ENCODE data around the gene CEP78. TPM values are rescaled to one million over a fixed set of nuclear protein-coding genes. Genes with fewer than 3 reads are reported as not detected.

Gene CEP78
- total RNA-seq, 2 donors from 2014 or later, result 52.8 to 71.6 TPM

GRCh38 chr9:78267889-78268288, 32.0 kb downstream of the CEP78 start:
- Mint-ChIP-seq H3K4me3 (no peak overlapping the region), H3K9me3 (no peaks in the 10 kb centered on the region), H3K27ac (no peak overlapping the region), H3K36me3 (ENCODE audit: low read depth) (peaks cover 44% of the 10 kb centered on the region), H3K27me3 (ENCODE audit: insufficient read depth) (no peaks in the 10 kb centered on the region), H3K4me1 (no peaks in the 10 kb centered on the region)
- H3K4me1 ChIP-seq (ENCODE audit: control insufficient read depth, insufficient read depth, low read length), result no peaks in the 10 kb centered on the region
- DNase-seq, result no peak
- H3K27ac ChIP-seq (ENCODE audit: low read depth, low read length), result no peak overlapping the region
- no peaks in the 10 kb centered on the region for H3K9me3 ChIP-seq (ENCODE audit: control insufficient read depth, low read length)
- H3K27me3 ChIP-seq (ENCODE audit: control insufficient read depth, insufficient read depth, low read length, poor library complexity, severe bottlenecking), result no peaks in the 10 kb centered on the region
- no peak overlapping the region for H3K9ac ChIP-seq (ENCODE audit: extremely low read depth, low read length, poor library complexity, severe bottlenecking)
- no peak for TF ChIP-seq CTCF (conservative IDR thresholded peaks at IDR 0.05)
- WGBS, 2 experiments (ENCODE audit: insufficient coverage in 1 of 2, insufficient read length in 1 of 2), result 93 to 94% methylated on average over 3 to 4 of the region's 4 CpGs
- no peak overlapping the region for H3K4me3 ChIP-seq (ENCODE audit: low read length)
- H3K36me3 ChIP-seq (ENCODE audit: control insufficient read depth, insufficient read depth, low read length), result peaks cover 87% of the 10 kb centered on the region

GRCh38 chr9:78269784-78270183, 33.9 kb downstream of the CEP78 start:
- Histone ChIP-seq H3K27ac (ENCODE audit: low read depth, low read length) (no peak overlapping the region), H3K9ac (ENCODE audit: extremely low read depth, low read length, poor library complexity, severe bottlenecking) (no peak overlapping the region), H3K36me3 (ENCODE audit: control insufficient read depth, insufficient read depth, low read length) (peaks cover 83% of the 10 kb centered on the region), H3K27me3 (ENCODE audit: control insufficient read depth, insufficient read depth, low read length, poor library complexity, severe bottlenecking) (no peaks in the 10 kb centered on the region), H3K9me3 (ENCODE audit: control insufficient read depth, low read length) (no peaks in the 10 kb centered on the region), H3K4me3 (ENCODE audit: low read length) (no peak overlapping the region), H3K4me1 (ENCODE audit: control insufficient read depth, insufficient read depth, low read length) (no peaks in the 10 kb centered on the region)
- no peak for DNase-seq
- no peak for TF ChIP-seq CTCF (conservative IDR thresholded peaks at IDR 0.05)
- H3K9me3 Mint-ChIP-seq, result no peaks in the 10 kb centered on the region
- no peak overlapping the region for H3K4me3 Mint-ChIP-seq
- peaks cover 49% of the 10 kb centered on the region for H3K36me3 Mint-ChIP-seq (ENCODE audit: low read depth)
- H3K27me3 Mint-ChIP-seq (ENCODE audit: insufficient read depth), result no peaks in the 10 kb centered on the region
- H3K4me1 Mint-ChIP-seq, result no peaks in the 10 kb centered on the region
- H3K27ac Mint-ChIP-seq, result no peak overlapping the region

- Histone ChIP-seq H3K4me3 (ENCODE audit: low read length) (no peak overlapping the region), H3K27ac (ENCODE audit: low read depth, low read length) (no peak overlapping the region), H3K9me3 (ENCODE audit: control insufficient read depth, low read length) (no peaks in the 10 kb centered on the region), H3K4me1 (ENCODE audit: control insufficient read depth, insufficient read depth, low read length) (no peaks in the 10 kb centered on the region), H3K9ac (ENCODE audit: extremely low read depth, low read length, poor library complexity, severe bottlenecking) (no peak overlapping the region), H3K27me3 (ENCODE audit: control insufficient read depth, insufficient read depth, low read length, poor library complexity, severe bottlenecking) (peaks cover 15% of the 10 kb centered on the region), H3K36me3 (ENCODE audit: control insufficient read depth, insufficient read depth, low read length) (peaks cover 59% of the 10 kb centered on the region)
- Mint-ChIP-seq H3K4me3 (no peak overlapping the region), H3K27me3 (ENCODE audit: insufficient read depth) (no peaks in the 10 kb centered on the region), H3K9me3 (no peaks in the 10 kb centered on the region), H3K4me1 (no peaks in the 10 kb centered on the region), H3K27ac (no peak overlapping the region), H3K36me3 (ENCODE audit: low read depth) (peaks cover 34% of the 10 kb centered on the region)
- TF ChIP-seq CTCF (conservative IDR thresholded peaks at IDR 0.05), result no peak
- DNase-seq, result no peak
Observed at GRCh38 chr9:78272307-78272706, 36.4 kb downstream of the CEP78 start.
